ENCODE data around the gene NTN1.
A peak's percentile ranks its signal among the peaks of the same experiment; 100 is the strongest.

NTN1 gene

GRCh38 chr17:9116861-9117568 is 95.7 kb downstream of the NTN1 start:
- peak in 1 of 2 experiments; percentile 29 for DNase-seq (ENCODE audit: low spot score in 2 of 2)
- H3K27me3 ChIP-seq (ENCODE audit: low read depth), result no peaks in the 10 kb centered on the region
- in situ Hi-C loops (cut with MboI; ENCODE audit: low sequenced_read_pairs), result no loop called here
- H3K9me3 ChIP-seq, result no peaks in the 10 kb centered on the region
- H3K4me1 ChIP-seq, result peaks cover 4% of the 10 kb centered on the region
- no peaks in the 10 kb centered on the region for H3K36me3 ChIP-seq (replicated peaks)
- H3K4me3 ChIP-seq, result no peak overlapping the region

GRCh38 chr17:9120471-9120870 is 99.2 kb downstream of the NTN1 start:
- in situ Hi-C loops (cut with MboI; ENCODE audit: low sequenced_read_pairs), result no loop called here
- Histone ChIP-seq H3K36me3 (replicated peaks) (no peaks in the 10 kb centered on the region), H3K4me3 (no peak overlapping the region), H3K4me1 (peaks cover 4% of the 10 kb centered on the region), H3K27me3 (ENCODE audit: low read depth) (no peaks in the 10 kb centered on the region), H3K9me3 (no peaks in the 10 kb centered on the region)
- no peak for DNase-seq (ENCODE audit: low spot score in 2 of 2)

- H3K36me3 ChIP-seq (replicated peaks), result no peaks in the 10 kb centered on the region
- no peaks in the 10 kb centered on the region for H3K9me3 ChIP-seq
- DNase-seq (ENCODE audit: low spot score in 2 of 2), result no peak
- no peaks in the 10 kb centered on the region for H3K27me3 ChIP-seq (ENCODE audit: low read depth)
- H3K4me3 ChIP-seq, result no peak overlapping the region
- in situ Hi-C loops (cut with MboI; ENCODE audit: low sequenced_read_pairs), result no loop called here
- H3K4me1 ChIP-seq, result peaks cover 4% of the 10 kb centered on the region
These were observed 100.0 kb downstream of the NTN1 start for GRCh38 chr17:9121186-9121820.

GRCh38 chr17:9123594-9124553 is 102.6 kb downstream of the NTN1 start:
- no peaks in the 10 kb centered on the region for H3K9me3 ChIP-seq

GRCh38 chr17:9124554-9124935 is 103.2 kb downstream of the NTN1 start:
- Histone ChIP-seq H3K9me3 (no peaks in the 10 kb centered on the region), H3K4me3 (no peak overlapping the region), H3K36me3 (replicated peaks) (no peaks in the 10 kb centered on the region), H3K27me3 (ENCODE audit: low read depth) (no peaks in the 10 kb centered on the region), H3K4me1 (no peaks in the 10 kb centered on the region)
- DNase-seq (ENCODE audit: low spot score in 2 of 2), result no peak
- in situ Hi-C loops (cut with MboI; ENCODE audit: low sequenced_read_pairs), result no loop called here

More at GRCh38 chr17:9123594-9124553, 102.6 kb downstream of the NTN1 start:
- Histone ChIP-seq H3K36me3 (replicated peaks) (no peaks in the 10 kb centered on the region), H3K4me3 (no peak overlapping the region), H3K4me1 (no peaks in the 10 kb centered on the region), H3K27me3 (ENCODE audit: low read depth) (no peaks in the 10 kb centered on the region)
- no peak for DNase-seq (ENCODE audit: low spot score in 2 of 2)
- in situ Hi-C loops (cut with MboI; ENCODE audit: low sequenced_read_pairs), result no loop called here

- in situ Hi-C loops (cut with MboI; ENCODE audit: low sequenced_read_pairs), result no loop called here
- no peak overlapping the region for H3K4me3 ChIP-seq
- no peak for DNase-seq (ENCODE audit: low spot score in 2 of 2)
- no peaks in the 10 kb centered on the region for H3K9me3 ChIP-seq
- H3K36me3 ChIP-seq (replicated peaks), result no peaks in the 10 kb centered on the region
- no peaks in the 10 kb centered on the region for H3K4me1 ChIP-seq
- H3K27me3 ChIP-seq (ENCODE audit: low read depth), result no peaks in the 10 kb centered on the region
These were observed 104.4 kb downstream of the NTN1 start for GRCh38 chr17:9125722-9126121.

GRCh38 chr17:9127340-9127739 is 106.0 kb downstream of the NTN1 start:
- Histone ChIP-seq H3K27me3 (ENCODE audit: low read depth) (no peaks in the 10 kb centered on the region), H3K36me3 (replicated peaks) (no peaks in the 10 kb centered on the region), H3K4me1 (no peaks in the 10 kb centered on the region)

GRCh38 chr17:9131371-9131770 is 110.1 kb downstream of the NTN1 start:
- Histone ChIP-seq H3K27me3 (ENCODE audit: low read depth) (no peaks in the 10 kb centered on the region), H3K9me3 (no peaks in the 10 kb centered on the region), H3K36me3 (replicated peaks) (no peaks in the 10 kb centered on the region), H3K4me1 (no peaks in the 10 kb centered on the region), H3K4me3 (no peak overlapping the region)
- in situ Hi-C loops (cut with MboI; ENCODE audit: low sequenced_read_pairs), result no loop called here
- DNase-seq (ENCODE audit: low spot score in 2 of 2), result no peak

More at GRCh38 chr17:9127340-9127739, 106.0 kb downstream of the NTN1 start:
- H3K4me3 ChIP-seq, result no peak overlapping the region
- in situ Hi-C loops (cut with MboI; ENCODE audit: low sequenced_read_pairs), result no loop called here
- no peaks in the 10 kb centered on the region for H3K9me3 ChIP-seq
- no peak for DNase-seq (ENCODE audit: low spot score in 2 of 2)

GRCh38 chr17:9132291-9132690 is 111.0 kb downstream of the NTN1 start:
- no peaks in the 10 kb centered on the region for H3K36me3 ChIP-seq (replicated peaks)
- no peaks in the 10 kb centered on the region for H3K27me3 ChIP-seq (ENCODE audit: low read depth)
- no peak overlapping the region for H3K4me3 ChIP-seq
- in situ Hi-C loops (cut with MboI; ENCODE audit: low sequenced_read_pairs), result no loop called here
- no peak for DNase-seq (ENCODE audit: low spot score in 2 of 2)
- H3K4me1 ChIP-seq, result no peaks in the 10 kb centered on the region
- no peaks in the 10 kb centered on the region for H3K9me3 ChIP-seq

- Histone ChIP-seq H3K36me3 (replicated peaks) (no peaks in the 10 kb centered on the region), H3K27me3 (ENCODE audit: low read depth) (no peaks in the 10 kb centered on the region), H3K4me3 (no peak overlapping the region), H3K9me3 (no peaks in the 10 kb centered on the region), H3K4me1 (no peaks in the 10 kb centered on the region)
- in situ Hi-C loops (cut with MboI; ENCODE audit: low sequenced_read_pairs), result no loop called here
- no peak for DNase-seq (ENCODE audit: low spot score in 2 of 2)
These were observed 111.8 kb downstream of the NTN1 start for GRCh38 chr17:9132944-9133610.

GRCh38 chr17:9138161-9138717 is 116.9 kb downstream of the NTN1 start:
- H3K9me3 ChIP-seq, result no peaks in the 10 kb centered on the region
- in situ Hi-C loops (cut with MboI; ENCODE audit: low sequenced_read_pairs), result no loop called here
- H3K4me1 ChIP-seq, result no peaks in the 10 kb centered on the region
- H3K36me3 ChIP-seq (replicated peaks), result no peaks in the 10 kb centered on the region
- no peak for DNase-seq (ENCODE audit: low spot score in 2 of 2)
- H3K4me3 ChIP-seq, result no peak overlapping the region
- H3K27me3 ChIP-seq (ENCODE audit: low read depth), result no peaks in the 10 kb centered on the region

- in situ Hi-C loops (cut with MboI; ENCODE audit: low sequenced_read_pairs), result no loop called here
- H3K27me3 ChIP-seq (ENCODE audit: low read depth), result no peaks in the 10 kb centered on the region
- H3K4me1 ChIP-seq, result no peaks in the 10 kb centered on the region
- no peak for DNase-seq (ENCODE audit: low spot score in 2 of 2)
- no peaks in the 10 kb centered on the region for H3K9me3 ChIP-seq
- no peak overlapping the region for H3K4me3 ChIP-seq
- H3K36me3 ChIP-seq (replicated peaks), result no peaks in the 10 kb centered on the region
These were observed 118.4 kb downstream of the NTN1 start for GRCh38 chr17:9139695-9140094.

All from HAP-1 (cell line).